ENCODE data around the gene KMT2D.
"Not testable (repeated sequence)": the region's sequence is repeated elsewhere in the genome, so short reads cannot be mapped to it uniquely, and the experiment has no call there.

The KMT2D gene

GRCh38 chr12:49068879-49069506 lies 8.4 kb upstream of the KMT2D start:
- Histone ChIP-seq H3K36me3 (ENCODE audit: insufficient read depth, low read length) (no peaks in the 10 kb centered on the region), H3K9me3 (ENCODE audit: control insufficient read depth, insufficient read depth, low read length) (no peaks in the 10 kb centered on the region), H3K4me1 (ENCODE audit: insufficient read depth, low read length) (peaks cover 4% of the 10 kb centered on the region; the same call in 1 of the 2 replicates), H3K9ac (ENCODE audit: low read depth, low read length) (peak overlapping the region; percentile 98)

DNA sequence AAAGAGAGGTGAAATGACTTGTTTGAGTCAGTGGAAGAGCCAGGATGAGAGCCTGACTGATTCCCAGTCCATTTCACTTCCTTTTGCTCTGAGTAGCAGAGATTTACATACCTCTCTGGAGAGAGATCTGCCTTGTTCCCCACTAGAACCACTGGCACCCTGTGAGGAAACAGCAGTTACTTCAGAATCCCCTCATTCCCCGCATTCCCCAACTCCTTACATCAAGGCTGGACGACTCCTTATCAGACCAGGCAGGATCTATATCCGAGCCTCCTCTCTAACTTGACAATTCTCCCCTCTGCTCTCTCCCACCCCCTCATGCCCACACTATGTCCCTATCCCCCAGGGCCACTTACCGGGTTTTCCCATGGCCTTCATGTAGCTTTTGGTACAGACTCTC lies 5.5 kb upstream of the KMT2D start:
- Histone ChIP-seq H3K9ac (ENCODE audit: low read depth, low read length) (no peak overlapping the region), H3K9me3 (ENCODE audit: control insufficient read depth, insufficient read depth, low read length) (no peaks in the 10 kb centered on the region), H3K36me3 (ENCODE audit: insufficient read depth, low read length) (no peaks in the 10 kb centered on the region), H3K4me1 (ENCODE audit: insufficient read depth, low read length) (peaks cover 4% of the 10 kb centered on the region; the same call in 1 of the 2 replicates)

GRCh38 chr12:49064767-49065152 lies 4.2 kb upstream of the KMT2D start:
- no peak overlapping the region for H3K9ac ChIP-seq (ENCODE audit: low read depth, low read length)
- no peaks in the 10 kb centered on the region for H3K9me3 ChIP-seq (ENCODE audit: control insufficient read depth, insufficient read depth, low read length)

DNA sequence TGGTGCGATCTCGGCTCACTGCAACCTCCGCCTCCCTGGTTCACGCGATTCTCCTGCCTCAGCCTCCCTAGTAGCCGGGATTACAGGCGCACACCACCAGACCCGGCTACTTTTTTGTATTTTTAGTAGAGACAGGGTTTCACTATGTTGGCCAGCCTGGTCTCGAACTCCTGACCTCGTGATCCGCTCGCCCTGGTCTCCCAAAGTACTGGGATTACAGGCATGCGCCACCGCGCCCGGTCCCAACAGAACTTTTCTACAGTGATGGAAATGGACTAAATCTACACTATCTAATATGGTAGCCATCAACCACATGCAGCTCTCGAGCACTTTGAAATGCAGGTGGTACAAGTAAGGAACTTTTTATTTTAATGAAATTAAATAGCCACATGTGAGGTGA lies 1.3 kb upstream of the KMT2D start:
- not testable (repeated sequence) for H3K36me3 ChIP-seq (ENCODE audit: insufficient read depth, low read length); H3K9me3 ChIP-seq (ENCODE audit: control insufficient read depth, insufficient read depth, low read length); H3K9ac ChIP-seq (ENCODE audit: low read depth, low read length)
- H3K4me1 ChIP-seq (ENCODE audit: insufficient read depth, low read length), result peaks cover 18% of the 10 kb centered on the region

More at GRCh38 chr12:49064767-49065152, 4.2 kb upstream of the KMT2D start:
- Histone ChIP-seq H3K4me1 (ENCODE audit: insufficient read depth, low read length) (no peaks in the 10 kb centered on the region; the same call in 1 of the 2 replicates), H3K36me3 (ENCODE audit: insufficient read depth, low read length) (no peaks in the 10 kb centered on the region)

DNA sequence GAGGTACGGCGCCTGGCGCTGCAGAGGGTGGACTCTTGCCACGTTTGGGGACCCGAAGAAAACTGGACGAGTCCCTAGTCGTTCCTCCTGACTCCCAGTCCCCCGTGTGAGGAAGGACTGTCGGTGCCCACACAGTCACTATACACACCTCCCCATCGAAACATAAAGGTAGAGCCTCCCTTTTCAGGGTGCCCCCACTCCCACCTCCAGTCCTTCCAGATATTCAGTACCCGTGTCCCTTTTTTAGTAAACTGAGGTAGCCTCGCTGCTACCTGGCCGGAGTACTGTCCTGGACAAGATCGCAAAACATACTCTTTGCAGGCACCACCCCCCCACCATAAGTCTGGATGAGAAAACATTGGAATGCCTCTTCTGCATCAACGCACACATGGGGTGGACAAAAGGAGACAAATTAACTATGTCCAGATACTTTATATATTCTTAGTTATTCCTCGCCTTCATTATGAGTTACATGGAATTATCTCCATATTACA lies 610 bp upstream of the KMT2D start:
- H3K4me1 ChIP-seq (ENCODE audit: insufficient read depth, low read length), result peaks cover 25% of the 10 kb centered on the region
- no peaks in the 10 kb centered on the region for H3K36me3 ChIP-seq (ENCODE audit: insufficient read depth, low read length)
- H3K9me3 ChIP-seq (ENCODE audit: control insufficient read depth, insufficient read depth, low read length), result no peaks in the 10 kb centered on the region
- peak overlapping the region; percentile 86 for H3K9ac ChIP-seq (ENCODE audit: low read depth, low read length)

GRCh38 chr12:49059299-49060171 lies 1.1 kb downstream of the KMT2D start:
- peak overlapping the region; percentile 86 for H3K9ac ChIP-seq (ENCODE audit: low read depth, low read length)
- no peaks in the 10 kb centered on the region for H3K9me3 ChIP-seq (ENCODE audit: control insufficient read depth, insufficient read depth, low read length)
- H3K36me3 ChIP-seq (ENCODE audit: insufficient read depth, low read length), result no peaks in the 10 kb centered on the region; the same call in 1 of the 2 replicates
- H3K4me1 ChIP-seq (ENCODE audit: insufficient read depth, low read length), result peaks cover 30% of the 10 kb centered on the region

DNA sequence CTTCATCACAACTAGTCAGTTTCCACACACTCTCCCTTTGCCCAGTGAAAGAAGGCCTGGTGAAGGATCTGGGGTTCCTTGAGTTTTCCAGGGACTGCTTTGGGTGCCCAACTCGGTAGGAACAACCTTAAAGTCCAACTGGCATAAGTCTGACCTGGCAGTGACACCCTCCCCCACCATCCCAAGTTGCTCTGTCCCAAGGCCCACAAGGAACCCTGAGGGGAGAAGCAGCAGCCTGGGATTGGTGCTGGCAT lies 1.6 kb downstream of the KMT2D start:
- no peaks in the 10 kb centered on the region; the same call in 1 of the 2 replicates for H3K36me3 ChIP-seq (ENCODE audit: insufficient read depth, low read length)
- H3K9me3 ChIP-seq (ENCODE audit: control insufficient read depth, insufficient read depth, low read length), result no peaks in the 10 kb centered on the region
- H3K9ac ChIP-seq (ENCODE audit: low read depth, low read length), result peak overlapping the region; percentile 86
- peaks cover 30% of the 10 kb centered on the region for H3K4me1 ChIP-seq (ENCODE audit: insufficient read depth, low read length)

DNA sequence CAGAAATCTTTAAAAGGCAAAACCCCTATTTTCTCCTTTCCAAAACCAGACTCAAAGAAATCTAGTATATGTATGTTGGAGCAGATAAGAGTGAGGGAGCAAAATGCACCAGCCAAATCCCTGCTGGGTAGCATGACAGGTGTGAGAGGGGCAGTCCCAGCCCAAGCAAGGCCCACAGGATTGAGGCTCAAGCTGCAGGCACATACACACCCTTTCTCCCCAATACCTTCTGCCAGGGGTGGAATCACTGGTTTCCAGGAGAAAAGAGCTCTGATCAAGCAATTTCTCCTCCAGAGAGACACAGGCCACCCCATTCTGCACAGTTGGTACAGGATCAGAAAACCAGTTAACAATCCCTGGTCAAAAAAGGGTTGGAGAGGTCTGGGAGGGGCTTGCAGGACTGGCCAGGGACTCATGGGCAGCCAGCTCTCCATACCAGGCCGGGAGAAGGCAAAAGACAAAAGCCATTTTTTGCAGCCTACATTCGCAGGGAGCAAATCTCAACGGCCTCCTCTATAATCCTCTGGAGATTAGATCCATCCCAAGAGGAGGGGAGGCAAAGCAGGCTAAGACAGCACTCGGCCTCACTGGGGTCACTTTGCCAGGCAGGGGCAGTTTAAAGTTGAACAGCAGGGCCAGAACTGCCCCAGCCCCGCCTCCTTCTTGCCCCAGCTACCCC lies 2.1 kb downstream of the KMT2D start:
- Histone ChIP-seq H3K4me1 (ENCODE audit: insufficient read depth, low read length) (peaks cover 30% of the 10 kb centered on the region), H3K9ac (ENCODE audit: low read depth, low read length) (peak overlapping the region; percentile 86; the same call in 1 of the 2 replicates), H3K36me3 (ENCODE audit: insufficient read depth, low read length) (peaks cover 4% of the 10 kb centered on the region; the same call in 1 of the 2 replicates), H3K9me3 (ENCODE audit: control insufficient read depth, insufficient read depth, low read length) (no peaks in the 10 kb centered on the region)

GRCh38 chr12:49057888-49058287 lies 2.7 kb downstream of the KMT2D start:
- peak overlapping the region; percentile 86; the same call in 1 of the 2 replicates for H3K9ac ChIP-seq (ENCODE audit: low read depth, low read length)
- peaks cover 30% of the 10 kb centered on the region for H3K4me1 ChIP-seq (ENCODE audit: insufficient read depth, low read length)
- H3K9me3 ChIP-seq (ENCODE audit: control insufficient read depth, insufficient read depth, low read length), result no peaks in the 10 kb centered on the region
- peaks cover 4% of the 10 kb centered on the region; the same call in 1 of the 2 replicates for H3K36me3 ChIP-seq (ENCODE audit: insufficient read depth, low read length)

- H3K4me1 ChIP-seq (ENCODE audit: insufficient read depth, low read length), result peaks cover 30% of the 10 kb centered on the region
- H3K9ac ChIP-seq (ENCODE audit: low read depth, low read length), result no peak overlapping the region
- no peaks in the 10 kb centered on the region for H3K9me3 ChIP-seq (ENCODE audit: control insufficient read depth, insufficient read depth, low read length)
- peaks cover 4% of the 10 kb centered on the region; the same call in 1 of the 2 replicates for H3K36me3 ChIP-seq (ENCODE audit: insufficient read depth, low read length)
Measured at GRCh38 chr12:49055978-49056754, 4.4 kb downstream of the KMT2D start.

DNA sequence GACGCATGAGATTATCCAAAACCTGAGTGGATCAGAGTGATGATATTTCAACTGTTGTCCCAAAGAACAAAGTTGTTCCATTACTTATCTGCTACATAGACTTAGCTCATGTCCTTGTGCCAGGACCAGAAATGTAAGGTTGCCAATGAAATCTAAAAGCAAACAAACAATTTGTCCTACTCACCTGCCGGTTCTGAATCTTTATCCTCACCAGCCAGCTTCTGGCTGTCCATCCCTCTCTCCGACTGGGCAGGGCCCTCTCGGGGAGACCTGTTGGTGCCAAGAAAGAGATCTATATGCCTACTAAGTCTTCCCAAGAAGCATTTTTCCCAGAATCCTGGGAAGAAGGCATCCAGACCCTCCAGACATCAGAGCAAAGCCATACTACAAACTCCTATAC lies 5.5 kb downstream of the KMT2D start:
- Histone ChIP-seq H3K9ac (ENCODE audit: low read depth, low read length) (no peak overlapping the region), H3K36me3 (ENCODE audit: insufficient read depth, low read length) (peaks cover 11% of the 10 kb centered on the region), H3K4me1 (ENCODE audit: insufficient read depth, low read length) (peaks cover 30% of the 10 kb centered on the region), H3K9me3 (ENCODE audit: control insufficient read depth, insufficient read depth, low read length) (no peaks in the 10 kb centered on the region)

DNA sequence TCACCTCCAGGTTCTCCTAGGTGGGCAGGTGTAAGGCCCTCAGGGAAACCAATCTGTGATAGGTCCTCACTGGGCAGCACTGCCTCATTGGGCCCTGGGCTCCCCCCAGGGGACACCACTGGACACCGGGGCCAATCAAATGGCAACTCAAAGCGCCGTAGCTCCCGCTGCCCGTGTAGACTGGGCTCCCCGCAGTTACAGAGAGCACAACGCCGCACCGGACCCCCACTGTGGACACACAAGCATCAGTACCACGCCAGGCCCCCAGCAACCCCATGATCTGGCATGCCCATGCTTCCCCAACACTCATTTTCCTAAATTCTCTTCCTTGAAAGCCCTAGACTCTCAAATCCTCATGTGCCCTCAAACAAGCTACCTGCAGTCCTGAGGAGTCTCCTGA lies 6.1 kb downstream of the KMT2D start:
- Histone ChIP-seq H3K9ac (ENCODE audit: low read depth, low read length) (no peak overlapping the region), H3K9me3 (ENCODE audit: control insufficient read depth, insufficient read depth, low read length) (no peaks in the 10 kb centered on the region), H3K36me3 (ENCODE audit: insufficient read depth, low read length) (peaks cover 11% of the 10 kb centered on the region), H3K4me1 (ENCODE audit: insufficient read depth, low read length) (peaks cover 30% of the 10 kb centered on the region)

DNA sequence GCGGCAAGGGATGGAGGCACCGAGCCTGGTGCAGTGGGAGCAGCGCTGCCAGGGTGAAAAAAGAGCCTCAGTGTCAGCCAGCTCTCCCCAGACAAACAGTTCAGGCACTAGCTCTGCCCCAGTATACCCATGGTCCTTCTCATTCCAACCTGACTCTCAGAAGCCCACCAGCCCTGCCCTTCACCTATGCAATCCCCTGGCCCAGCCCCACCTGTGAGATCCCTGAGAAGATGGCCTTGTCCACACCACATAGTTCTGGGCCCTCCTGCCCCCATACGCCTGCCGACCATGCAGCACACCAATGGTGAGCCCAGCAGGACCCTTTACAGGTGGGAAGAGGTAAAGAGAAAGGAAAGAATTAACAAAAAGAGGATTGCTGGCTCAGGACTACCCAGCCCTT lies 6.5 kb downstream of the KMT2D start:
- Histone ChIP-seq H3K9me3 (ENCODE audit: control insufficient read depth, insufficient read depth, low read length) (no peaks in the 10 kb centered on the region), H3K4me1 (ENCODE audit: insufficient read depth, low read length) (peaks cover 30% of the 10 kb centered on the region), H3K9ac (ENCODE audit: low read depth, low read length) (no peak overlapping the region), H3K36me3 (ENCODE audit: insufficient read depth, low read length) (peaks cover 14% of the 10 kb centered on the region)
